Endodermal cell (in vitro differentiated cells): ENCODE data around the gene SRCAP. TPM values are rescaled to one million over a fixed set of nuclear protein-coding genes. Genes with fewer than 3 reads are reported as not detected.

Experiments
- DNase-seq: peaks from one replicate; pipeline ENCODE4 v3.0.0-alpha.2; 2017
- H3K27ac ChIP-seq: 2 replicates; pipeline ENCODE4 v1.5.1; 2013; ENCODE audit warnings: mild to moderate bottlenecking, low read depth, low read length, moderate library complexity
- H3K27me3 ChIP-seq: 2 replicates; pipeline ENCODE4 v1.6.1; 2013; ENCODE audit warnings: mild to moderate bottlenecking, low read length, moderate library complexity; ENCODE audit not compliant: insufficient read depth, control insufficient read depth, poor library complexity, severe bottlenecking
- H3K36me3 ChIP-seq: 2 replicates; pipeline ENCODE4 v1.7.0; 2013; ENCODE audit warnings: mild to moderate bottlenecking, low read length, moderate library complexity; ENCODE audit not compliant: control insufficient read depth, insufficient read depth
- H3K4me1 ChIP-seq: one replicate; pipeline ENCODE4 v1.7.0; 2013; ENCODE audit warnings: low read length; ENCODE audit not compliant: control insufficient read depth, insufficient read depth
- H3K4me3 ChIP-seq: 2 replicates; pipeline ENCODE4 v1.5.1; 2013; ENCODE audit warnings: mild to moderate bottlenecking, low read length, moderate library complexity
- H3K9ac ChIP-seq: 2 replicates; pipeline ENCODE4 v1.6.1; 2013; ENCODE audit warnings: mild to moderate bottlenecking, low read length, moderate library complexity; ENCODE audit not compliant: poor library complexity, severe bottlenecking; ENCODE audit errors: extremely low read depth
- H3K9me3 ChIP-seq: 2 replicates; pipeline ENCODE4 v1.6.1; 2013; ENCODE audit warnings: mild to moderate bottlenecking, low read length, moderate library complexity; ENCODE audit not compliant: control insufficient read depth
- H3K27ac Mint-ChIP-seq: 2 replicates; pipeline ENCODE4 v1.8.0; 2020; ENCODE audit warnings: mixed read lengths
- H3K27me3 Mint-ChIP-seq: 2 replicates; pipeline ENCODE4 v1.8.0; 2021; ENCODE audit warnings: mild to moderate bottlenecking, mixed read lengths; ENCODE audit not compliant: insufficient read depth
- H3K36me3 Mint-ChIP-seq: 2 replicates; pipeline ENCODE4 v1.8.0; 2020; ENCODE audit warnings: low read depth, mixed read lengths
- H3K4me1 Mint-ChIP-seq: 2 replicates; pipeline ENCODE4 v1.8.0; 2020; ENCODE audit warnings: mixed read lengths
- H3K4me3 Mint-ChIP-seq: 2 replicates; pipeline ENCODE4 v1.8.0; 2020; ENCODE audit warnings: mild to moderate bottlenecking, moderate library complexity, mixed read lengths
- H3K9me3 Mint-ChIP-seq: 2 replicates; pipeline ENCODE4 v1.8.0; 2020; ENCODE audit warnings: mild to moderate bottlenecking, mixed read lengths
- WGBS, 2 experiments: methylation state at CpG; one replicate each; pipeline versions ENCODE4 v1.1.5 to v1.1.7; 2013; ENCODE audit warnings: missing lambda C conversion rate in 2 of 2, mixed read lengths in 1 of 2; ENCODE audit not compliant: insufficient coverage in 1 of 2, insufficient read length in 1 of 2; 5-methylcytosine and 5-hydroxymethylcytosine counted together
- total RNA-seq, 2 donors: library from RNA; stranded (reverse); fragmentation: NEBNext Ultra II Directional in 1 of 2; extraction: Animal tissue kit (Norgen Biotek cat#: 25700) in 1 of 2; gene quantifications; 2 replicates in 1 of 2; 3 replicates in 1 of 2; pipeline ENCODE4 v1.2.1, GENCODE V29; 2021
- TF ChIP-seq, protein P1 (sequence below): fragments of 200-600 bp; sonication (generic); conservative IDR thresholded peaks from 2 replicates; pipeline ENCODE4 v1.5.0; 2021; ENCODE audit warnings: antibody characterized with exemption, mild to moderate bottlenecking

SRCAP gene
- total RNA-seq, 2 donors from 2014 or later = 57.7 to 66.9 TPM

DNA sequence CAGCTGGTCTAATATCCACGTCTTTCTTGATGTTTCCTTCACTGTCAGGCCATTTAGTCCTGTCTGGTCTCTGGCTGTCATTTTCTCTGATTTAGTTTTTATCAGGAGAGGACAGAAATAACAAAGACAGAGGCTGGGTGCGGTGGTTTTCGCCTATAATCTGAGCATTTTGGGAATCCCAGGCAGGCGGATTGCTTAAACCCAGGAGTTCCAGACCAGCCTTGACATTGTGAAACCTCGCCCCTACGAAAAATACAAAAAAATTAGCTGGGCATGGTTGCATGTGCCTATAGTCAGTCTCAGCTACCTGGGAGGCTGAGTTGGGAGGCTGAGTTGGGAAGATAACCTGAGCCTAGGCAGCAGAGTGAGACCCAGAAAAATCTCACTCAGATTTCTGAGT is 7.1 kb downstream of the SRCAP start:
- no peak overlapping the region for H3K27ac Mint-ChIP-seq
- H3K4me3 Mint-ChIP-seq = no peak overlapping the region
- no peaks in the 10 kb centered on the region for H3K27me3 ChIP-seq
- TF ChIP-seq, protein P1, sequence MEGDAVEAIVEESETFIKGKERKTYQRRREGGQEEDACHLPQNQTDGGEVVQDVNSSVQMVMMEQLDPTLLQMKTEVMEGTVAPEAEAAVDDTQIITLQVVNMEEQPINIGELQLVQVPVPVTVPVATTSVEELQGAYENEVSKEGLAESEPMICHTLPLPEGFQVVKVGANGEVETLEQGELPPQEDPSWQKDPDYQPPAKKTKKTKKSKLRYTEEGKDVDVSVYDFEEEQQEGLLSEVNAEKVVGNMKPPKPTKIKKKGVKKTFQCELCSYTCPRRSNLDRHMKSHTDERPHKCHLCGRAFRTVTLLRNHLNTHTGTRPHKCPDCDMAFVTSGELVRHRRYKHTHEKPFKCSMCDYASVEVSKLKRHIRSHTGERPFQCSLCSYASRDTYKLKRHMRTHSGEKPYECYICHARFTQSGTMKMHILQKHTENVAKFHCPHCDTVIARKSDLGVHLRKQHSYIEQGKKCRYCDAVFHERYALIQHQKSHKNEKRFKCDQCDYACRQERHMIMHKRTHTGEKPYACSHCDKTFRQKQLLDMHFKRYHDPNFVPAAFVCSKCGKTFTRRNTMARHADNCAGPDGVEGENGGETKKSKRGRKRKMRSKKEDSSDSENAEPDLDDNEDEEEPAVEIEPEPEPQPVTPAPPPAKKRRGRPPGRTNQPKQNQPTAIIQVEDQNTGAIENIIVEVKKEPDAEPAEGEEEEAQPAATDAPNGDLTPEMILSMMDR = no peak
- H3K27ac ChIP-seq = no peak overlapping the region
- no peaks in the 10 kb centered on the region for H3K9me3 Mint-ChIP-seq
- no peaks in the 10 kb centered on the region for H3K4me1 Mint-ChIP-seq
- no peaks in the 10 kb centered on the region for H3K9me3 ChIP-seq
- no peaks in the 10 kb centered on the region for H3K27me3 Mint-ChIP-seq
- H3K36me3 ChIP-seq = peaks cover 85% of the 10 kb centered on the region
- H3K4me1 ChIP-seq = no peaks in the 10 kb centered on the region
- no peak overlapping the region for H3K9ac ChIP-seq
- H3K4me3 ChIP-seq = no peak overlapping the region
- WGBS, 2 experiments = 94 to 97% methylated on average over 6 of the region's 6 CpGs
- H3K36me3 Mint-ChIP-seq = peaks cover 71% of the 10 kb centered on the region
- no peak for DNase-seq

DNA sequence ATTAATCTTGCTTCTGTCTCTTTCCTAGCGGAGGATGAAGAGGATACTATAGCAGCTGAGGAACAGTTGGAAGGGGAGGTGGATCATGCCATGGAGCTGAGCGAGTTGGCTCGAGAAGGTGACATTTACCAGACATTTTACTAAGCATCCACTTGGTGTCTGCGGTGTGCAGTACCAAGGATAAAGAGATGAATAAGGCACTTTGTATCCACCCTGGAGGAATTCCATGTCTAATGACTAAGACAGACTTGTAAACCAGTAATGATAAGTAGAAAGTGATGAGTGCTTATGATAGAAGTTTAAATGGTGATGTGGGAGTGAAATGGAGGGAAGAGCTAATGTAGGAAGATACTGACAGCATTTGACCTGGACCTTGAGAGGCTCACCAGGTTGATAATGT is 12.0 kb downstream of the SRCAP start:
- peaks cover 92% of the 10 kb centered on the region for H3K36me3 ChIP-seq
- H3K4me3 Mint-ChIP-seq = no peak overlapping the region
- H3K36me3 Mint-ChIP-seq = peaks cover 78% of the 10 kb centered on the region
- H3K27ac ChIP-seq = no peak overlapping the region
- 95 to 100% methylated on average over 4 of the region's 4 CpGs for WGBS, 2 experiments
- TF ChIP-seq, protein P1 = no peak
- no peak overlapping the region for H3K9ac ChIP-seq
- no peaks in the 10 kb centered on the region for H3K27me3 Mint-ChIP-seq
- no peaks in the 10 kb centered on the region for H3K9me3 Mint-ChIP-seq
- H3K4me1 Mint-ChIP-seq = no peaks in the 10 kb centered on the region
- H3K9me3 ChIP-seq = no peaks in the 10 kb centered on the region
- no peak for DNase-seq
- no peaks in the 10 kb centered on the region for H3K4me1 ChIP-seq
- no peak overlapping the region for H3K4me3 ChIP-seq
- H3K27ac Mint-ChIP-seq = no peak overlapping the region
- H3K27me3 ChIP-seq = no peaks in the 10 kb centered on the region

DNA sequence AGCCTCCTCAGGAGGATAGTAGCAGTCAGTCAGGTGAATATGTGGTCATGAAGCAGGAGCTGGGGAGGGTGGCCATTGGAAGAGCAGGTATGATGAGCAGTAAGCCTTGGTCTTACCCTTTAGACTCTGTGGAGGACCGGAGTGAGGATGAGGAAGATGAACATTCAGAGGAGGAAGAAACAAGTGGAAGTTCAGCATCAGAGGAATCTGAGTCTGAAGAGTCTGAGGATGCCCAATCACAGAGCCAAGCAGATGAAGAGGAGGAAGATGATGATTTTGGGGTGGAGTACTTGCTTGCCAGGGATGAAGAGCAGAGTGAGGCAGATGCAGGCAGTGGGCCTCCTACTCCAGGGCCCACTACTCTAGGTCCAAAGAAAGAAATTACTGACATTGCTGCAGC is 12.7 kb downstream of the SRCAP start:
- Histone ChIP-seq H3K4me3 (no peak overlapping the region), H3K4me1 (no peaks in the 10 kb centered on the region), H3K9me3 (no peaks in the 10 kb centered on the region), H3K27me3 (no peaks in the 10 kb centered on the region), H3K9ac (no peak overlapping the region), H3K27ac (no peak overlapping the region), H3K36me3 (peaks cover 92% of the 10 kb centered on the region)
- Mint-ChIP-seq H3K4me3 (no peak overlapping the region), H3K27me3 (no peaks in the 10 kb centered on the region), H3K36me3 (peaks cover 80% of the 10 kb centered on the region), H3K27ac (no peak overlapping the region), H3K4me1 (no peaks in the 10 kb centered on the region), H3K9me3 (no peaks in the 10 kb centered on the region)
- TF ChIP-seq, protein P1 = no peak
- 94 to 97% methylated on average over 1 of the region's 1 CpG for WGBS, 2 experiments
- DNase-seq = no peak
